Inflammatory macrophage treated with lipopolysaccharide for 4 hours (primary cell): ENCODE results near the gene PLLP.
"Not testable (repeated sequence)": the region's sequence is repeated elsewhere in the genome, so short reads cannot be mapped to it uniquely, and the experiment has no call there.

Experiments used
- DNase-seq: peaks from one replicate; pipeline ENCODE4 v3.0.0-alpha.2; 2020

PLLP gene

DNA sequence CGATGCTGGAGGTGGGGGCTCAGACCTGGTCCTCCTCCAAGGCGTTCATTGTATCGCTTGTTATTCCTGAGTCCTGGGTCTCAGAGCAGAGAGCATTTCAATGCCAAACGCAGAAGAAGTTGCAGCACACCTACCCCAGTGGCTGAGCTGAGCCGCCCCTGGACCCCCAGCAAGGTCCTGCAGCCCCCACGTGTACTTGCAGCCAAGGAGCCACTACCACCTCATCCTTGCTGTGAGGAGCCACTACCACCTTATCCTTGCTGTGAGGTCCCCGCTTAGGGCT lies 13.5 kb downstream of the PLLP start:
- DNase-seq, result no peak

DNA sequence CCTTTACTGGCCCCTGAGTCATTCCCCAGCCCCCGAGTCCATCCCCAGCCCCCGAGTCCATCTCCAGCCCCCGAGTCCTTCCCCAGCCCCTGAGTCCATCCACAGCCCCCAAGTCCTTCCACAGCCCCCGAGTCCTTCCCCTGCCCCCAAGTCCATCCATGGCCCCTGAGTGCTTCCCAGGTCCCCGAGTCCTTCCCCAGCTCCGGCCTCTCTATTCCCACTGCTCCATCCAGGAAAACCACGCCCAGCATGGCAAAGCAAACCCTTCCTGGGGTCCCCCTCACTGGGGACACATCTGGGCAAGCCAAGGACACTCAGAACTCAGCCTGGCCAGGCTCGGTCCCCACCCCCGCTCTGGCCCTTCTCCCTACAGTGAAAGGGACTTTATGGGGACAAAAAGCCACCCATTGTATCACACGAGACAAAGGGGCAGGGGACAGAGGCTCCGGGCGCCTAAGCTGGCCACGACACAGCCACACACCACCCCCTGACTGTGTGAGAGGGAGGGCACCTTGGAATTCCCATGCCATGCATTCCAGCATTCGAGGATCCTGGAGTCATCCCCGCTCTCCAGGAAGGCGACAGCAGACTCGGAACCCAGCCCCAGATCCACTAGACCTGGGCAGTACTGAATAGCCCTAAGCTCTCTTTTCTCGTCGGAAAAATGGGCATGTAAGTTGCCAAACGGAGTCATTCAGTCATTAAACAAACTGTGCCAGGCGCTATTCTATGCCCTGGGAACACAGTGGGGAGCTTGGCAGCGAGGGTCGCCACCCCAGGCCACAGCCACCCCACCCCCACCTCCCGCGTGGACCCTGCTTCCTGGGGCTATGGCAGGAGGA lies 14.0 kb downstream of the PLLP start:
- no peak for DNase-seq

DNA sequence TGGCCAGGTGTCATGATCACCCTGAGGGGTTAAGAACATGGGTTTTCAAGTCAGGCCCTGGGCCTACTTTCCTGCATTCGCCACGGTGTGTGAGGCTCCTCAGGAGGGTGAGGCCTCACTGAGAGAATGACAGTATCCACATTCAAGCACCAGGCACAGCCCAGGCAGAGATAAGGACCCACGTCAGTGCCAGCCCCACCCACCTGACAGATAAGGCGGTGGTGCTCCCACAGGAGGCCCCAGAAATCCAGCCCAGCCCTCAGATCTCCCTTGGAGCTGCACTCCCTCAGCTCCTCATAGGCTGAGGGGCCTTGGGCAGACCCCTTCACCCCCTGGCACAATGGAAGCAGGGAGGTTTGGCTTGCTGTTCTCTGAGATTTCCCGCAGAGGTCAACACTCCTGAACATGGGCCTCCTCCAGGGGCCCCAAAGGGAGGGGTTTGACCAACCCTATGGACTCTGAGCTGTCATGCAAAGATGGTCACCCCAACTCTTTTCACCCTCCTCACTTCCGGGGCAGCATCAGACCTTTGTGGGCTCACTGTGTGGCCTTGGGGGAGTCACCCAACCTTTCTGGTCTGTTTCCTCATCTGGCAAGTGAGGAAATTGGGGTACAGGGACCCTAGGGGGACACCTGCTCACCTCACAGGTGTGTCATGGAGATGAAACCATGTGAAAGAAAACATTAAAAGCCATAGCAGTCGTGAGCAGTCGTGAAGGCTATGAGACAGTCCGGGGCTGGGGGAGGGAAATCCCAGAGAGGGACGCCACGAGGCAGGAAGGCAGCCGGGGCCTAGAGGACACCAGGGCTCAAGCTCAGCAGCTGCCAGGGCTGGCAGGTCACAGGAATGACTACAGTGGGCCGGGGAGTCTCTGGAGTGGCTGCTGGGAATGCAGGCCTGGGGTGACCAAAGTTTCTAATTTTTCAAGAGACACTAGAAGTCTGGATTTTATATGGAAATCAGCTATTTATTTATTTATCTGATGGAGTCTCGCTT lies 15.4 kb downstream of the PLLP start:
- no peak for DNase-seq

DNA sequence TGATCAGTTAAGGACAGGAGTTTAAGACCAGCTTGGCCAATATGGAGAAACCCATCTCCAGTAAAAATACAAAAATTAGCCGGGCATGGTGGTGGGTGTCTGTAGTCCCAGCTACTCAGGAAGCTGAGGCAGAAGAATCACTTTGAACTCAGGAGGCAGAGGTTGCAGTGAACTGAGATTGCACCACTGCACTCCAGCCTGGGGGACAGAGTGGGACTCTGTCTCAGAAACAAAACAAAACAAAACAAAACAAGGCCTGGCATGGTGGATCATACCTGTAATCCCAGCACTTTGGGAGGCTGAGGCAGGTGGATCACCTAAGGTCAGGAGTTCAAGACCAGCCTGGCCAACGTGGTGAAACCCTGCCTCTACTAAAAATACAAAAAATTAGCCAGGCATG lies 17.1 kb downstream of the PLLP start:
- DNase-seq, result not testable (repeated sequence)

DNA sequence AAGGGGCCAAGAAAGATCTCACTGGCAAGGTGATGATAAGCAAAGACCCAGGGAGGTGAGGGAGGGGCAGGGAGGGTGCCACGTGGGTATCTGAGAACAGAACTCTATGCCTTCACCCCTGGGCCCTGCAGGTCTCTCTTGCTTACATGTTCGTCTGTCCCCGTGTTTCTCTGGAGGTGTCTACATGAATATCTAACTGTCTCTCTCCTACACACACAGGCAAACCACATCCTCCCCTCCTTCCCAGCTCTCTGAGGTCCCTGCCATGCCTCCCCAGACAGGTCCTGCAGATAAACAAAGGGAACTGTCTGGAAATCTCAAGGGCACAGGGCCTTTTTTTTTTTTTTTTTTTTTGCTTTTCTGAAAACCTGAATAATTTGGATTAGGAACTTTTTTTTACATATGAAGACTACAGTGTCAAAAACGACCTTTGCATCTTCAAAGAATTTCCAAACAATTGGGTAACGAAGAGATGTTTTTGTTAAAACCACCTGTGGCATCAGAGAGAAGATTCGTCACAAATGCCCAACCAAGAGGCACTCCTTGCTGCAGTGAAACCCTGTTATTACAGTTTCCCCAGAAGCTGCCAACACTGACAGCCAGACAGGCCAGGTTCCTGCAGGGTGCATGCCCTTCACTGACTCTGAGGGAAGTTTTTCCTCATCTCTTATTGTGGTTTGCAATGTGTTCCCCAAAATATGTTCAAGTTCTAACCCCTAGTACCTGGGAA lies 17.8 kb downstream of the PLLP start:
- no peak for DNase-seq

DNA sequence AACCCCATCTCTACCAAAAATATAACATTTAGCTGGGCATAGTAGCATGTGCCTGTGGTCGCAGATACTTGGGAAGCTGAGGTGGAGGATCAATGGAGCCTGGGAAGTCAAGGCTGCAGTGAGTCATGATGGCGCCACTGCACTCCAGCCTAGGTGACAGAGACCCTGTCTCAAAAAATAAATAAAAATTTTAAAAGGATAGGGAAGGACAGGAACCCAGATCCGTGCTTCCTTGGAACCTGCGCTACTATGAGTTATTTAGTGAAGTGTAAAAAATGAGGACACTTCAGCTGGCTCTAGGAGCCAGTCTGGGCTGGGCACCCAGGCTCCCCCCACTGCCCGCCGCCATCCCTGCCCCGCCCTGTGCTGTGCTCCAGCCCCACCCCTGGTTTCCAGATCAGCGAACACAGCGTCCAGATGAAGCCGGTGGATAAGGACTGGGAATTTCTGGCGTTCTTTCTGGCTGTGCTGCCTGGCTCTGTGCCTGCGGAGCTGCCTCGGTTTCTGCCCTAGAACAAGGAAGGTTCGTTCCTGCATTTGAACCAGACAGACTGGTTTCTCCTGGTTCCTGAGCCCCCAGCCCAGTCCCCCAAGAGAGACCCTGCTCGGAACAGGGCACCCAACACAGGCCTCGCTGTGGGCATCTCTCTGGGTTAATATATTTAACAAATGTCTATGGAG lies 18.5 kb downstream of the PLLP start:
- DNase-seq, result no peak

DNA sequence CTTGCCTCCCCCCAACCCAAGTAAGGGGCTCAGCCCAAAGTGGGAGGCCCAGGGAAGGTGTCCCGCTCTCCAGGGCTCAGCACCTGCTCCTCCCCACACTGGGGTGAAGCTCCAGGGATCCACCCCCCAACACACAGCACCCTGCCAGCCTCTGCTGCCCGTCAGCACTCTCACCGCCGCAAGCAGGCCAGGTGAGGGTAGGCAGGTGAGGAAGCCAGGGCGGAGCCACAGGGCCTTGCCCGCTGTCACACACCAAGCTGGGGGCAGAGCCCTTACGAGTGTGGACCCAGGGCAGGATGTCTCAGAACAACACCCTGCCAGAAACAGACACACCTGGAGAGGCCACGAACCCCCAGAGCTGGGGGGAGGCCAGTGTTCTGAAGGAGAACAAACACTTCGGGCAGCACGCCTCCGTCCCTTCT lies 19.5 kb downstream of the PLLP start:
- no peak for DNase-seq

DNA sequence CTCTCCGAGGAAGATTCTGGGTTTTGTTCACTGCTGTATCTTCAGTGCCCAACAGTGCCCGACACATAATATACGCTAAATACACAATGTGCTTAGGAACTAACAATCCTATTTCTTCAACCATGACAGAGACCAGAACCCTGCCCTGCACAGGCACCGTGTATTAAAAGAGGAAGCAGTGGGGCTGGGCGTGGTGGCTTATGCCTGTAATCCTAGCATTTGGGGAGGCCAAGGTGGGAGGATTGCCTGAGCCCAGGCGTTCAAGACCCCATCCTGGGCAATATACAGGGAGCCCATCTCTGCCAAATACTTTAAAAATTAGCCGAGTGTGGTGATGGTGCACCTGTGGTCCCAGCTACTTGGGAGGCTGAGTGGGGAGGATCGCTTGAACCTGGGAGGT lies 20.1 kb downstream of the PLLP start:
- DNase-seq, result peak; percentile 19

DNA sequence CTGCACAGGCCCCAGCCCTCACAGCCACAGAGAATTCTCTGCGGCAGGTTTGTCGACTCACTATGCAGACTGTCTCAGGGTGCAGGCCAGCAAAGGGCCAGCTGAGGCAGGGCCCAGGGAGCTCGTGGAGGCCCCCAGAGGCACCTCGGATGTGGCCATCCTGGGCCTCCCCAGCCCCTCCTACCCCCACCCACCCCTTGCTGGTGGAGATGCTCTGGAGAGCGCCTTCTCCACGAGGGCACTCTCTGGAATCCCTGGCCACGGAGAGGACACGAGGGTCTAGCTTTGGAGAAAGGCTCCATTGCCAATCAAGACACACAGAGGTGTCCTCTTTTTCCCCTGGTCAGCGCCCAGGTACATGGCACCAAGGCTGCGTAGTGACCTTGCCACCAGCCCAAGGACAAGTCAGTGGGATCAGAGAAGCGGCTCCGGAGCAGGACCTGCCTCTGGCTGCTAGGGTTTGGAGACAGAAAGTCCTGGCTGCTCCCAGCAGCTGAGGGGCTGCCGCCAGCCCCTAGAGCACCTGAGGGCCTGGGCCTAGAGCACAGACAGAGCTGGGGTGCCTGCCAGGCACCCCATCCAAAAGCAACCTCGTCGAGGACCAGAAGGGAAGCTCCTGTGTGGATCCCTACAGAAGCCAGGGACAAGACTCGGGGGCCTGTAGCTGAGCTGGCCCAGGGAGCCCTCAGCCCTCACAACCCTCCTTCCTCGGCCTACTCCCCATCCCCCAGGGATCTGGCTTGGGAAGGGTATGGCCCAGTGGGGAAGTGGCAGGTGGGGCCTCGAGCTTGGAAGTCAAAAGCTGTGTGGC lies 20.7 kb downstream of the PLLP start:
- no peak for DNase-seq

DNA sequence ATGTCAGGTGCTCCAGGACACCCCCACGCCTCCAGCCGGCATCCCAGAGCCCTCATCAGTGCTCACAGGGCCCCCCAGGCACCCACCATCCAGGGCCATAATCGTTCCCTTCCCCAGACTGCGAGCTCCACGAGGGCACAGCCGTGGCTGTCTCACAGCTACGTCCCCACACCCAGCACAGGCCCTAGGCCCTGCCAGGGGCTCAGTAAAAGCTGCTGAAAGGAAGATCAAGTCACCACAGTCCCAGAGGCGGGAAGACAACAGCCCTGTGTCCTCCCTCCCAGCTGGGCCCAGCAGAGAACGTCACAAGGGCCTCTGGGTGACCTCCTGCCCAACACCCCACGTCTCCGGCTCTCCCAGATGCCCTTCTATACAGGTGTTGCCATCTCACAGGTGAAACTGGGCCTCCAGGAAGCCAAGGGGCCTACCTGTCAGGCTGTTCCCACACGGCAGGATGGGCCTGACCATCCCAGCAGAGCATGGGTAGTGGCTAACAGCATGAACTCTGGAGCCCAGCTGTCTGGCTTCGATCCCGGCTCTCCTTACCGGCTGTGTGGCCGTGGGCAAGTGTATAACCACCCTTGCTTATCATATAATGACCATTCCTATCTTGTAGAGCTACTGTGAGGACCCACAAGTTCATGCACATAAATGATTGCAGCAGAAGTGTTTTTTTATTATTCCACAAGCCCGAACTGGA lies 21.5 kb downstream of the PLLP start:
- DNase-seq, result no peak

DNA sequence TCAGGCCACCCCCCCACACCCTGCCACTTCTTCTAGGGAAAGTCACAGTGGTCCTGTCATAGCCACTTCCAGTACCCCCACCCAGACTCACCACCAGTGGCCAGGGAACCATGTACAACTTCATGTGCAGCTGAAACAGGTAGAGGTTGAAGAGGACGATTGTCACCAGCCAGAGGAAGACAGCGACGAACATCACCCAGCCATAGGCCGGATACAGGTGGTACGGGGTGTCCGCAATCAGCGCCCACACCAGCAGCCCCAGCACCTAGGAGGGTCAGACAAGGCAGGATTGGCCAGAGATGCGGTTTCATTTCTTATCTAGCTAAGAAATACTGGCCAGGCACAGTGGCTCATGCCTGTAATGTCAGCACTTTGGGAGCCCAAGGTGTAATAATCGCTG lies 22.7 kb downstream of the PLLP start:
- DNase-seq, result no peak

DNA sequence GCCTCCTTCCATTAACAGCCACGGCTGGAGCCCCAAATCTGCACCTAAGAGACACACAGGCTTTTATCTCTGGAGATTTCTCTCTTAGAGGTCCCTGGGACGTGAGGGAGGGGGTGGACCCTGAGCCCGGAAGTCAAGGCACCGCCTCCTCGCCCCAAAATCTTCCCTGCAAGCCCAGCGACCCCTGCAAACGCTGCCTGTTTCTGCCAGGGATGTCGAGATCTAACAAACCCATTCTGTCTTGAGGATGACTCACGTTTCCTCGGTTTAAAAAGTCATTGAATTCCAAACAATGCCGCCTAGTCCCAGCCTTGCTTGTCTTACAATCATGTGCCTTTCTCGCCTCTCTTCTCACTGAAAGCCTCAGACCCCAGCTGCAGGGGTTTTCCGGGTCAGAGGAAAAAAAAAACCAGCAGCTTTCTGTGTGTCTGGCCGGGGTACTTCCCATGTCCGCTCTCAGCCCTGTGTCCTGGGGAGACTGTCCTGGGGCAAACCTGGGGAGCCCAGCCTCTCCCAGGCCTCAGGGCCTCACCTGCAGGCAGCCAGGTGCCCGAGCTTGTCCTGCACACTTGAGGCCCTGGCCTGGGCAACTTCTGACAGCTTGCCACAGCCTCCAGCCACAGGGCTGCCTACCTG lies 24.1 kb downstream of the PLLP start:
- no peak for DNase-seq

DNA sequence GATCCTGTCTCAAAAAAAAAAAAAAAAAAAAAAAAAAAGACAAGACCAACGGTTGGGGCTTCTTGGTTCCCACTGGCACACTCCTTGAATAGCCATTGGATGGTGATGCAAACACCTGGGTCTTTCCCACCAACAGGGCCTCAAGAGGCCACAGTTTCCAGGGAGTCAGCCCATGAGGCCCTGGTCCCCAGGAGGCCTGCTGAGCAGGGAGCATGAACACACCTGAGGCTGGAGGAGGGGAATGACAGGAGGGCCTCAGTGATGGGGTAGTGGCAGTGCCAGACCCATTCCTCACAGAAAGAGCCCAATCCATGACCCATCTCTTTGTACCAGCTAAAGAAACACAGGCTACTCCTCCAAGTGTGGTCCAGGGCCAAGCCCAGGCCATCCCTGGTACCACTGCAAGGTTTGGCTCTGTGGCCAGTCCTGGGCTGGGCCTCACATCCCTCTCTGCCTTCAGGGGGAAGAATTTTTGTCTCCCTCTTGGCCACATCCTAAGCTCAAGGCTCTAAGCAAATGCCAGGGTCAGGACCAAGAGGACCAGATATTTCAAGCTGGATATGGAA lies 25.5 kb downstream of the PLLP start:
- DNase-seq, result no peak

DNA sequence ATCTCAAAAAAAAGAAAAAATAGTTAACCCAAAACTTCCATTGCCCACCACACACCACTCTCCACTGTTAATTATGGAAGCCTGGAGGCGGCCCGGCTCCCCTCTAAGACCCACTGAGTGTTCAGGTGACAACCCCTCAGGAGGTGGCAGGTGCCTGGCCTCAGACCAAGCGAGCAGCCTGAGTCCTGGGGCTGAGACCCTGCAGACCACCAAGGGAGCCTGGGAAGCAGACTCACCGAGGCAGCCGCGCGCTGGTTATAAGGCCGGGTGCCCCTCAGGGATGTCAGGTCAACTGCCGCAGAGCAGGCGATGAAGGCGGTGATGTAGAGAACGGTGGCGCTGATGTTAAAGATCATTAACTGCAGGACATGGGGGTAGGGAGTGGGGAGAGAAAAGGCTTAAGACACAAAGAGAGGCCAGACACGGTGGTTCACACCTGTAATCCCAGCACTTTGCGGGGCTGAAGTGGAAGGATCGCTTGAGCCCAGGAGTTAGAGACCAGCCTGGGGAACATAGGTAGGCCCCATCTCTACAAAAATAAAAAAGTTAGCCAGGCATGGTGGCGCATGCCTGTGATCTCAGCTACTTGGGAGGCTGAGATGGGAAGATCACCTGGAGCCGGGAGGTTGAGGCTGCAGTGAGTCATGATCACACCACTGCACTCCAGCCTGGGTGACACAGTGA lies 26.1 kb downstream of the PLLP start:
- DNase-seq, result no peak

DNA sequence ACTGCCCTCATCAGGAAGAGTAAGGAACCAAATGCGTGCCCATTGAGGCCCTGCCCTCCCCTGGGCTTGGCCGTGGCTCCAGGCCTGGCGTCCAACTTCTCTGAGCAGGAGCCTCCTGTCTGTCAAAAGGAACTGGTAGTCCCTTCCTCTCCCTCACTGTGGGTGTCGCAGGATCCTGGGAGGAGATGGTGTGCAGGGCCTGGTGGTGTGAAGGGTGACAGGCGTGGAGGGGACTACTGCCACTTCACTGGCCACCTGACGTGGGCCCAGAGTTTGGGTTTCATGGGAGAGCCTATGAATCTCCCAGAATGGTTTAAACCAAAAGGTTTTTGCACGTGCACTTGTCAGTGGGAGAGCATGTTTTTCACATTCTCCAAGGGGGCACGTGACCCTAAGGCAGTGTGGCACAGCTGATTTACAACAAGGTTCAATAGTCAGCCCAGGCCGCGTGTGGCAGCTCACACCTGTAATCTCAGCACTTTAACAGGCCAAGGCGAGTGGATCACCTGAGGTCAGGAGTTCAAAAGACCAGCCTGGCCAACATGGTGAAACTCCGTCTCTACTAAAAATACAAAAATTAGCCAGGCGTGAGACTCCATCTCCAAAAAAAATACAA lies 26.9 kb downstream of the PLLP start:
- DNase-seq, result no peak

DNA sequence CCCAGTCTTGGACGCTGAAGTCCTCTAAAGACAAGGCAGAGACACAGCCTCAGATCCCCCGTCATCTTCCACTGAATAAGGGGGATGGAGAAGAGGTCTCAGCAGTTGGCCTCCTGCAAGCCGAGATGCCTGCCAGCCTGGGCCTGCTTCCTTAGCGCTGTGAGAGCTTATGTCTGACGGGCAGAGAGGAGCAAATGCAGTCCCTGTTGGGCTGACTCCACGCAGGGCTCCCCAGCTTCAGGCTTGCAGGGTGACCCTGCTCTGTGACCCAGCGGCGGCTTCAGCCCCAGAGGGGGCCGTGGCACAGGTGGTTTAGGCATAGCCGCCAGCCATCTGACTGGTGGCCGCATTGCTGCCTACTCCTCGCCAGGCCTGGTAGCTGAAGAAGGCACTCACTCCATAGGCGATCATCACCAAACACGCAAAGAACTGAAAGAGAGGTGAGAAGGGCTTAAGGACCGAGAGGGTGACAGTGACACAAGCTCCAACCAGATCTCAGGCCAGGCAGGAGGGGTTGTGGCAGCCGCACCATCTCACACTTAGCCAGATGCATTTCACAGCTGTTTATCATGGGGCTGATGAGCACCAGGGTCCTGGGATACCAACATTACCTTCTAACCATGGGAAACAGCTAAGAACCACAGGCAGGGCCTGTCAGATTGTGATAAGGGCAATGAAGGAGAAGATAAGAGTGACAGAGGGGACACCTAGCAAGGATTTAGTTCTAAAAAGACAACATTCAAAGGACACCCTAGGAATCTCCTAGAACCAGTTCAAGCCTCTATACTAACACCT lies 27.7 kb downstream of the PLLP start:
- DNase-seq, result no peak

DNA sequence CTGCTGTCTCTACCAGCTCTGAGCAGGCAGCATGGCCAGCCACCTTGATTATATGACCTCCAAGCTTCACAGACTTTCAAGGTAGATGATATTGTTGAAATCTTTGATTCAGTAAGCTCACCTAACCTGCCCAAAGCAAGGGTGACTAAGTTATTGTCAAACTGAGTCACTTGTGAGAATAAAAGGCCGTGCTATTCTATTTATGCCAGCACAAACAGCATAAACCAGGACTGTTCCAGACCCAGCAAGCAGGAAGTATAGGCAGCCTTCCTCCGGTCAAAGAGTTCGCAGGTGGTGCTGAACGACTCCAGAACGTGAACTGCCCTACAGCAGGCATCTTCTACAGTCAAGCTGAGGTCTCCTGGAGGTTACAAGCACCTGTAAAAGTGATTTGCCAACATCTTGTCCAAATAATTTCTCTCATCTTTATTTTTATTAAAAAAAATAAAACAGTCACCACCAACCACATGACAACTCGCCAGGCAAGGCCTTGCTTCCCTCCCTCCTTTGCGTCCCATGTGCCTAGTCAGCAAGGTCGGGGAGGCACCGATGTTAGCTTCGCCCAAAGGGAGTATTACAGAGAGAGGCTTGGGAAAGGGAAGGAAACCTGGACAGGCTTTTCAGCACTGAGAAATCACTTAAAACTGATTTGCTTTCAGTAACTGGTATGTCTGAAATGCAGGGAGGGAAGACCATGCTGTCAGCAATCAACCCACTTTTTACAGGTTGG lies 28.6 kb downstream of the PLLP start:
- DNase-seq, result no peak

DNA sequence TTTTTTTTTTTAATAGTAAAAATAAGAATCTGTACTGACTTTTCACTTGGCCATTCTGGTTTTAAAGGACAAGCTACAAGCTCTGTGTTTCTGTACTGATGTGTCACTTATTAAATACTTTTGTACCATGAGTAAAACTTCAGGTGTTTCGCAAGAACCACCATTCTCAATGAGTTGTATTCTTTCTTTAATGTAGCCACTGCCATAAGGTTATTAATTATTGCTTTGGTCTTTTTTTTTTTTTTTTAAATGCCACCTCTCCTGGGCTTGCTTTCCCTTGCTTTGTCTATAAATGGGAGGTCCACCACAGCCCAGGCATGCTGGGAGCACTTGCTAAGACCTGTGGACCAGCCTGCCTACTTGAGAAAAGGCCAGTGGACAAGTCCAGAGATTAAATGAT lies 31.0 kb downstream of the PLLP start:
- no peak for DNase-seq
